GM18502 (cell line): ENCODE measurements around the gene GNRHR.
A peak's percentile ranks its signal among the peaks of the same experiment; 100 is the strongest.
"Not testable (repeated sequence)": the region's sequence is repeated elsewhere in the genome, so short reads cannot be mapped to it uniquely, and the experiment has no call there.

Experiments used
- ATAC-seq: cut with Tn5 transposase; IDR thresholded peaks from one replicate; pipeline ENCODE4 v1.9.1; 2021; ENCODE audit warnings: mild to moderate bottlenecking; ENCODE audit not compliant: unreplicated experiment, poor library complexity

Gene GNRHR

GRCh38 chr4:67754288-67754687 is at the start of gene GNRHR:
Gene GNRHR, minus strand, starts transcription at chr4:67754388. Its CDS starts 53 bp downstream, at chr4:67754335.
- ATAC-seq: no peak

DNA sequence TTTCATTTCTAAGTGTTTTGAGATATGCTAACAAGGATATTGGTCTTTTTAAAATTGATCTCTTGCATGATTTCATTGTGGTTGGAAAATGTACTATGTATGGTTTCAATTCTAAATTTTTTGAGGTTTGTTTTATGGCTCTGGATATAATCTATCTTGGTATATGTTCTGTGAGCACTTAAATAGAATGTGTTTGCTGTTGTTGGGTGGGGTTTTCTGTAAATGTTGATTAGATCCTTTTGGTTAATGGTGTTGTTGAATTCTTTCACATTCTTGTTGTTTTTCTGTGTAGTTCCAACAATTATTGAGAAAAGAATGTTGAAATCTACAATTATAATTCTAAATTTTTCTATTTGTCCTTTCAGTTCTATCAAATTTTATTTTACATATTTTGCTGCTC is 42.6 kb upstream of the GNRHR start:
- ATAC-seq: no peak

- no peak for ATAC-seq
Measured at GRCh38 chr4:67790721-67791120, 36.5 kb upstream of the GNRHR start.

DNA sequence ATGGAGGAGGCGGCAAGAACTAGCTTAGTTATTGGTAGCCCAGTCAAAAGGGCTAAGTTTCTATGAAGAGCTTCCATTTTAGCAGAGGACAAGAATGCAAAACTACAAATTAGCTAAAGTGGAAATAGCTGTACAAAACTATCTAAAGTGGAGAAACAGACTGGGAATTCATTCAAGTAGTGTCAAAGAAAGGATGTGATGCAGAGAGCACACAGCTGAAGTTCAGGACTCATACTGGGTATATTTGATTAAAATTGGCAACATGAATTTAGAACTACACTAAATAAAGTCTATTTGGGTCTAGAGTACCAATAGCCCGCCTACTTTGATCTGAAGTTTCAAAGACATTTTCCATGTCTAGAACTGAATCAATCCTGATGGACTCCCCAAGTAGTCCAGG is 33.1 kb upstream of the GNRHR start:
- no peak for ATAC-seq

GRCh38 chr4:67785528-67785927 is 31.3 kb upstream of the GNRHR start:
- no peak for ATAC-seq

- ATAC-seq: no peak
Measured at GRCh38 chr4:67779631-67780030, 25.4 kb upstream of the GNRHR start.

DNA sequence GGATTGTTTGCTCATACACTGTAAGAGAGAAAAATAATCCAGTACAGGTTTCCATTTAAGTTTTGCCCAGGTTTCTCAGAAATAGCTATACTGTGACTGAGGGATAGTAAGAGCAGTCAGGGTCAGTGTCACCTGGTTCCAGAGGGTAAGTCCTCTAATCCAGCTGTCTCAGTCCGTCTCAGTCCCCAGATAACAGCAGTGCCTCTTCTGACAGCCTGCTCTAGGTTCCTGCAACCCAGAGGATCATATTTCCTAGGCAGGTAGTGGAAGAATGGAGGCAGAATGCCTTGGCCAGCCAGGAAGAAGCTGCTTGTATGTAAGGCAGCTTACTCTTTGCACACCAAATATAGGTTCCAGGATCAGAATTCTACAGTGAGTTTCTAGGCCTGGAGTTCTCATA is 22.6 kb upstream of the GNRHR start:
- no peak for ATAC-seq

DNA sequence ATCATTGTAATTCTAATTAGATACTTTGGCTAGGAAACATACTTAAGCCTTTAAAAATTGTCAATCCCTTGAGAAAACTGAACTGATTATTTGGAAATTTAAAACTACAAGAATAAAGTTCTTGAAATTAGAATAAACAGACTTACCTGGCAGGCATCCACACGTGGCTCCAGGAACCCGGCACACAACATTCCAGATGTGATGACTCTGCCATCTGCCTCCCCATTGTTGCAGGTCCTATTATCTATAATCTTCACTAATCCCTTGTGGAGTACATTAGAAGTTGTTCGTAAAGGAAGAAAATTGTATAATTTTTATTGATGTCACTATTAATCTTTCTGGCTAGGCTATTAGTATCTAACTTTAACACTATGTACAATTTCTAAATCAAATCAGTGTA is 16.2 kb upstream of the GNRHR start:
- no peak for ATAC-seq

DNA sequence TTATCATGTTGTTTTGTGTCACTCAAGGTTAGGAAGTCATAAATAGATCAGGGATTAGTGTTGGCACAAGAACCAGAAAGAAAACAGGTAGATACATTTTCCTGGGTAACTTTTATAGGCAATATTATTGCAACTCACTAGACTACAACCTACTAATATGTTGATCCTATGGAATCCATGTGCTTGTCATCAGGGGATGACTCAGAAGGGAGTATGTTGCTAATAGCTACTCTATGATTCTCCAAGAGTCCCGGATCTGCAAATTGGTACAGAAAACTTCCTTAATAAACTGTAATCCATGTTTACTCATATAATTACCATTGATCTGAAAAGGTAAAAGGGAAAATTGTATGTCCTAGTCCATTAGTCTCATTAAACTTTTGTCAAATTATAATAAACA is 11.7 kb upstream of the GNRHR start:
- ATAC-seq: no peak

- ATAC-seq: no peak
Measured at GRCh38 chr4:67765401-67765800, 11.2 kb upstream of the GNRHR start.

- no peak for ATAC-seq
Measured at GRCh38 chr4:67764183-67764582, 10.0 kb upstream of the GNRHR start.

DNA sequence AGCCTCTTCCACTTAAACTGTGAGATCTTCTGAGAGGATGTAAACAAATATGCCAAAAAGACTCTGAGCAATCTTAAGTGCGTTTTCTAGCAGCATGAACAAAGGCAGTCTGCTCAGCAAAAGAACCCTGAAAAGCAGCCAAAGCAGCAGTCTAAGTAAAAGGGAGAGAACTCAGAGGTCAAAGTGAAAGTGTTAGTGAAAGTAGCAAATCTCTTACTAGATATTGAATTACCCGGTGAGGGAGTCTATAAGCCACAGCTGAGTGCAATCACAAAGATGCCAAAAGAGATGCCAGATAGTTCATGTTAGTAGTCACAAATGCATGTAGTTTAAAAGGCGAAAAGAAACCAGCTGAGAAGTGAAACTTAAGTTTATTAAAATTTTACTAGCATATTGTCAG is 7.9 kb upstream of the GNRHR start:
- peak; percentile 94 for ATAC-seq

DNA sequence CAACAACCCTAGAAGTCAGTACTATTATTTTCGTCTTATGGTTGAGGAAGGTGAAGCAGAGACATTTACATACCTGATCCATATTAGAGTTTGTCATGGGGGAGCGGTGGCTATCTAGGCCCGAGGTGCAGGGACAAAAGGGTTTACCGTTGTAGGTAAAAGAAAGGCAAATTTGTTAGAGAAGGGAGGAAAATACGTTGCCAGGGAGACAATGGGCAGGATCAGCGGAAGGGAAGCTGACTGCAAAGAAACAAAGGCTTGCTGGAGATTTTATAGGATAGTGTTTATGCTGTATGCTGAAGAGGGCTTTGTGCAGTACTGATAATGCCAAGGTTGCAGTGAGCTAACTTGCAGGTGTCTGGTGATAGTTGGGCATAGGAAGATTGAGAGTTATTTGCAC is 2.8 kb upstream of the GNRHR start:
- ATAC-seq: not testable (repeated sequence)

GRCh38 chr4:67755974-67756373 is 1.8 kb upstream of the GNRHR start:
- no peak for ATAC-seq

GRCh38 chr4:67751260-67751659 is 2.9 kb downstream of the GNRHR start:
- ATAC-seq: no peak

- ATAC-seq: no peak
Measured at GRCh38 chr4:67750691-67751090, 3.5 kb downstream of the GNRHR start.

- ATAC-seq: no peak
Measured at GRCh38 chr4:67749286-67749685, 4.9 kb downstream of the GNRHR start.

- ATAC-seq: peak; percentile 63
Measured at GRCh38 chr4:67746797-67747495, 7.2 kb downstream of the GNRHR start.

- no peak for ATAC-seq
Measured at GRCh38 chr4:67744561-67745283, 9.5 kb downstream of the GNRHR start.

- no peak for ATAC-seq
Measured at GRCh38 chr4:67743194-67743593, 11.0 kb downstream of the GNRHR start.

- no peak for ATAC-seq
Measured at GRCh38 chr4:67736262-67736661, 17.9 kb downstream of the GNRHR start.

DNA sequence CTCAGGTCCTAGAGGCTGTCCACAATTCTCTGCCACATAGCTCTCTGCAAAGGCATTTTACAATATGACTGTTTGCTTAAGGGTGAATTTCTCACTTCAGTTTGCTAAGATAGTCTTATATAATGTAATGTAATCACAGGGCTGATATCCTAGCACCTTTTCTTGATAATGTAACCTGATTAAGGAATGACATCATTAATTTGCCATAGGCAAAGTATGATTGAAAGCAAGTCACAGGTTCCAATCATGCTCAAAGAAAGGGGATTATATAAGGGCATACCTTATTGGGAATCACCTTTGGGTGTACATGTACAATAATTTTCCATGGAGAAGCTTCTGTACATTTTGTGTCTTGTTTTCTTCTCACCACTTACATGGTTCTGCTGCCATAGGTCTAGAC is 18.9 kb downstream of the GNRHR start:
- ATAC-seq: no peak
